K562 (cell line): ENCODE data around the gene GFRAL. TPM values are rescaled to one million over a fixed set of nuclear protein-coding genes. Genes with fewer than 3 reads are reported as not detected.

Experiments used
- NCOA6 ChIP-seq: fragments of 450-650 bp; IDR thresholded peaks from 2 replicates; pipeline ENCODE4 v1.6.1; 2017; ENCODE audit warnings: mild to moderate bottlenecking
- NR3C1 ChIP-seq: sonication (generic); formaldehyde crosslinking; IDR thresholded peaks from 2 replicates; pipeline ENCODE4 v1.8.1; 2022; ENCODE audit warnings: missing genetic modification reagents
- ZNF121 ChIP-seq: sonication (generic); formaldehyde crosslinking; conservative IDR thresholded peaks from 2 replicates; pipeline ENCODE4 v1.8.0; 2022; ENCODE audit warnings: missing genetic modification reagents
- ZNF431 ChIP-seq: sonication (generic); formaldehyde crosslinking; IDR thresholded peaks from 2 replicates; pipeline ENCODE4 v1.8.0; 2022; ENCODE audit warnings: mild to moderate bottlenecking, missing genetic modification reagents
- ZNF695 ChIP-seq: fragments of 450-650 bp; formaldehyde crosslinking; IDR thresholded peaks from 2 replicates; pipeline ENCODE4 v1.4.0; 2020; ENCODE audit warnings: mild to moderate bottlenecking, moderate library complexity
- polyA plus RNA-seq, 8 experiments: library from polyadenylated mRNA; depleted of rRNA in 4 of 8; stranded (reverse) in 5 of 8; unstranded in 3 of 8; fragments of >200 nt; fragmentation: Nextera tagmentation in 2 of 8; fragmentation: Illumina TruSeq in 1 of 8; extraction: Ambion mirVana in 2 of 8; extraction: Trizol in 1 of 8; gene quantifications; 2 replicates each; pipeline versions ENCODE4 v1.2.1 to v1.2.3, GENCODE V29; 2011 to 2014; ENCODE audit warnings: inconsistent platforms in 1 of 8, missing spikeins in 1 of 8
- total RNA-seq, 7 experiments: library from RNA; depleted of rRNA in 6 of 7; stranded (reverse); fragments of >200 nt in 6 of 7; fragmentation: Illumina TruSeq in 2 of 7; extraction: Trizol in 2 of 7; gene quantifications; 2 replicates each; pipeline versions ENCODE4 v1.2.1 to v1.2.3, GENCODE V29; 2011 to 2021; ENCODE audit warnings: low replicate concordance in 1 of 7
- TF ChIP-seq, protein P1 (sequence below): fragments of 450-650 bp; IDR thresholded peaks from 2 replicates; pipeline ENCODE4 v1.6.1; 2016; ENCODE audit warnings: low read depth, mild to moderate bottlenecking, moderate library complexity

Gene GFRAL
- total and polyA plus RNA-seq, 9 of the 15 experiments (the other 6 are each of a cell fraction or from before 2014, with no cell fraction given), result not detected

DNA sequence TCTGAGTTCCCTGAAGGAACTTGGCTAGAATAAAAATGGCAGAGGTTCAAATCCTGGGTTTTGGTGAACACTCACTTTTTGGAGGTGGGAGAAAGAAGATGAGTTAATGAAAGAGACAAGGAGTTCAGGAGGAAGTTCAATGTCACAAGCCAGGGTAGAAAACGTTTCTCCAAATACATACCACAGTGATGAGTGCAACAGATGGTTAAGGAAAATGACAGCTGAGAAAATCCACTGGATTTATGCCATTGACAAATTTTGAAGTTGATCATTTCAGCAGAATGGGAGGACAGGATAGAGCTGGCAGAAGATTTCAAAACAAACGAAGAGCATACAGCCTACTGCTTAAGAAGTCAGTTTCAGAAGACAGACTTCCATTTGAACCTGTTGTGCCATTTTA, 122.7 kb downstream of the GFRAL start (continued):
- TF ChIP-seq NR3C1 (CRISPR knock-in tag) (no peak), ZNF121 (CRISPR knock-in tag) (no peak), ZNF431 (CRISPR knock-in tag) (no peak), ZNF695 (CRISPR knock-in tag) (no peak), NCOA6 (no peak)
- TF ChIP-seq, protein P1, sequence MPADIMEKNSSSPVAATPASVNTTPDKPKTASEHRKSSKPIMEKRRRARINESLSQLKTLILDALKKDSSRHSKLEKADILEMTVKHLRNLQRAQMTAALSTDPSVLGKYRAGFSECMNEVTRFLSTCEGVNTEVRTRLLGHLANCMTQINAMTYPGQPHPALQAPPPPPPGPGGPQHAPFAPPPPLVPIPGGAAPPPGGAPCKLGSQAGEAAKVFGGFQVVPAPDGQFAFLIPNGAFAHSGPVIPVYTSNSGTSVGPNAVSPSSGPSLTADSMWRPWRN, result no peak

Other genes starting within 250 kb of the GFRAL start
- not detected in 2 replicates for gene HCRTR2, start 153.0 kb upstream of the GFRAL start, total RNA-seq (2014; rRNA removed)
- not detected in 2 replicates for gene HCRTR2, start 153.0 kb upstream of the GFRAL start, total RNA-seq (2014; rRNA removed; fragmentation: Illumina TruSeq; extraction: Trizol)
- gene HCRTR2, start 153.0 kb upstream of the GFRAL start, total RNA-seq (2015; rRNA removed; fragmentation: Illumina TruSeq; extraction: Trizol), result not detected in 2 replicates
- gene HCRTR2, start 153.0 kb upstream of the GFRAL start, total RNA-seq (2021), result not detected in 2 replicates
- gene HCRTR2, start 153.0 kb upstream of the GFRAL start, polyA plus RNA-seq (2011; rRNA removed), result not detected in 2 replicates
- not detected in 2 replicates for gene HCRTR2, start 153.0 kb upstream of the GFRAL start, polyA plus RNA-seq (2014; fragmentation: Illumina TruSeq; extraction: Trizol)
- not detected for gene HCRTR2, start 153.0 kb upstream of the GFRAL start, polyA plus RNA-seq (2014; fragmentation: Nextera tagmentation; extraction: Ambion mirVana)
- not detected in 2 replicates for gene HCRTR2, start 153.0 kb upstream of the GFRAL start, polyA plus RNA-seq (2014; rRNA removed)